GM19043 (cell line): ENCODE measurements around the gene PLEKHG5.

ENCODE experiments used
- ATAC-seq: cut with Tn5 transposase; IDR thresholded peaks from one replicate; pipeline ENCODE4 v1.9.1; 2021; ENCODE audit warnings: low read depth; ENCODE audit not compliant: unreplicated experiment

PLEKHG5 gene

DNA sequence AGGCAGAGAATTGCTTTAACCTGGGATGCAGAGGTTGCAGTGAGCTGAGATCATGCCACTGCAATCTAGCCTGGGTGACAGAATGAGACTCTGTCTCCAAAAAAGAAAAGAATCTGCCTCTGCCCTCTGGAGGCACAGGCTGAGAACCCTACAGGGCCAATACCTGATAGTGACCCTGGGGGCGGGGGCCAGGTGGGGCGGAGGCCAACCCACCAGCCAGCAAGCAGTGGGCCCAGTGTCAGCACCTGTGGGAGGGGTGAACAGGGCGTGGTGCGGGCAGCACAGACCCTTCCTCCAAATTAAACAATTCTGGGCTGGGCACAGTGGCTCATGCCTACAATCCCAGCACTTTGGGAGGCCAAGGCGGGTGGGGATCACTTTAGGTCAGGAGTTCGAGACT is 19.0 kb upstream of the PLEKHG5 start:
- ATAC-seq: no peak

DNA sequence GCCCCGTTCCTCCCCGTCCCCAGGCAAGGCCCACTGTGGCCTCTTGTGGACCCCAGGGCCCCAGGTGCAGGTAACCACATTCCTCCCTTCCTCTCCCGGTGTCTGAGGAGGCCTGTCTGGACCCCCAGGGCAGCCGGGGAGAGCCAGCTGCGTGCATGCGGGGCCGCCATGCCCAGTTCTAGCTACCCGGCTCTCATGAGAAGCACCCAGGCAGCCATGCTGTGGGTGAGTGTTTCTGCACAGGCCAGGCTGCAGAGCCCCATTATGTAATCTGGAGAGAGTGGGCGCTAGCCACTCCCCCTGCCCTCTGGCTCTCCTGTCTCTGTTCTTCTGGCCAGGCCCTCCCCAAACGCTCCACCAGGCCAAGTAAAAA is 18.4 kb upstream of the PLEKHG5 start:
- ATAC-seq: no peak

- ATAC-seq: no peak
Measured at GRCh38 chr1:6509220-6509918, 17.9 kb upstream of the PLEKHG5 start.

DNA sequence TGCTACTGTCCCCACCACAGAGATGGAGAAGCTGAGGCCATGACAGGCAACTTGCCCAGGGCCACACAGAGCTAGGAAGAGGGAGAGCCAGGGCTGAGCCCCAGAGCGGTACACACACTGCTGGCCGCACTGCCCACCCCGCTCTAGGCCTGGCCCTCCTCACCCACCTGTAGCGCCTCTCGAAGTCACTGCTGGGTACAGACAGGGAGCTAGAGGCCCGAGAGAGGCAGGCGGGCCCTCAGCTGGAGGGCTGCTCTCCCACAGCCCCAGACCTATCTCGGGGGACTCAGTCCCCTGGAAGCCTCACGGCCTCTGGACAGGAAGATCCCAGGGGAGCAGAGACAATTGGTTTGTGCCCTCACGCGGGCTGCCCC is 17.3 kb upstream of the PLEKHG5 start:
- ATAC-seq: no peak

DNA sequence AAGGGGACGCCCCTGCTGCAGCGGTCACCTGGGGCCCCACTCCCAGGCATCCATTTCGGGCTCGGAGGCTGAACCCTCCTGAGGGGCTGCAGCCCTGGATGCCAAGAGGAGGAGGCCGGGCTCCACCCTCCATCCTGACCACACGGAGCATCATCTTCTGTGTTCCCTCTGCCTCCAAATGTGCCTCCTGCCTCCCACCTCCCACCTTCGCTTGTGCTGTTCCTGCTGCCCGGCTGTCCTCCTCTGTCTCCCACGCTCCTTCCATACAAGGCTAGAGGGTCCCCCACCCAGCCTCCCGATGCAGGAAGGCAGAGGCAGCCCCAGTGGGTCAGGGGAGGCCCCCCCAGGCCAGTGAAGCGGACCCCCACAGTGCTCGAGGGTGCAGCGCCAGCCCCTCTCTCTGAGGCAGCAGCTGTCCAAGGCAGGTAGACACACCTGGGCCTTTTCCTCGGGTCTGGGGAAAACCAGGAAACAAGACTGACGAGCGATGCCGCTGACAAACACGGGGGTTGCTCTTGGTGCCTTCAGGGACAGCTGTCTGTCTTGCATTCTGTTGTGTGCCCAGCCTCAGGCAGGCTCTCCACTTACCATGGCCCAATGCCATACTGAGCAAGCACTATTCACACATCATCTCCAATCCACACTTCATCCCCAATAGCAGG is 16.8 kb upstream of the PLEKHG5 start:
- ATAC-seq: no peak

- ATAC-seq: no peak
Measured at GRCh38 chr1:6507461-6507911, 16.0 kb upstream of the PLEKHG5 start.

- no peak for ATAC-seq
Measured at GRCh38 chr1:6507037-6507428, 15.6 kb upstream of the PLEKHG5 start.

DNA sequence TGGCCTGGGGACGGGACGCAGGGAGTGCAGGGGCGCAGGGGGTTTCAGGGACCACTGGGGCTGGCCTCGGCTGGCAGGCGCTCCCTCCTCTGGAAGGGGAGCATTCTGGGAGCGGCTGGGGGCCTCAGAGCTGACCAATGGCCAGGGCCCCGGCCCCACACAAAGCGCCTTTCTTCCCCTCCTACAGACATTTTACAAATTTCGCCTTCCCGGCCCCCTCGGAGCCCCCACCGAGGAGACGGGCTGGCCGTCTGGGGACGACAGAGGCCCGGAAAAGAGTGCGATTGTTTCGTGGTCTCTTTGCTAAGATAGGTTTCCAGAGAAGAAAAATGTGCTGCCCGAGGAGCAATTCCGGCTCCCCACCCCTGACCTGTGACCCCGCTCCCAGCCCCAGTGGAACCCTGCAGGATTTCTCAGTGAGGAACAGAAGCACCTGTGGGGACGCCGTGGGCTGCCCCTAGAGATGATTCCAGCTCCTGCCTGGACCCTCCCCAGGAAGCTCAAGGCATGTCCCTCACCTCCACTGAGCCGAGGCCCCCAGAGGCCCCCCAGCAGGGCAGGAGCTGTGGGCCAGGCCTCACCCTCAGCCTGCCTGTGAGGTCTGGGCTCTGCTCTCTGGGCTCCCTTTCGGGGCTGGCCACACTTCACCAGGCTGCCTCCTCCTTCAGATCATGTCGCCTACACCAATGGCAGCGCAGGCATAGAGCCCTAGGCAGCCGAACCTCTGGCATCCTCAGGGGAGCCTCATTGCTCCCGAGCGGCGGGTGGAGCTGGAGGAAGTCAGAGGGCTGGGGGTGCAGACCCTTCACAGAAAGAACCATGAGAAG is 15.0 kb upstream of the PLEKHG5 start:
- ATAC-seq: no peak

DNA sequence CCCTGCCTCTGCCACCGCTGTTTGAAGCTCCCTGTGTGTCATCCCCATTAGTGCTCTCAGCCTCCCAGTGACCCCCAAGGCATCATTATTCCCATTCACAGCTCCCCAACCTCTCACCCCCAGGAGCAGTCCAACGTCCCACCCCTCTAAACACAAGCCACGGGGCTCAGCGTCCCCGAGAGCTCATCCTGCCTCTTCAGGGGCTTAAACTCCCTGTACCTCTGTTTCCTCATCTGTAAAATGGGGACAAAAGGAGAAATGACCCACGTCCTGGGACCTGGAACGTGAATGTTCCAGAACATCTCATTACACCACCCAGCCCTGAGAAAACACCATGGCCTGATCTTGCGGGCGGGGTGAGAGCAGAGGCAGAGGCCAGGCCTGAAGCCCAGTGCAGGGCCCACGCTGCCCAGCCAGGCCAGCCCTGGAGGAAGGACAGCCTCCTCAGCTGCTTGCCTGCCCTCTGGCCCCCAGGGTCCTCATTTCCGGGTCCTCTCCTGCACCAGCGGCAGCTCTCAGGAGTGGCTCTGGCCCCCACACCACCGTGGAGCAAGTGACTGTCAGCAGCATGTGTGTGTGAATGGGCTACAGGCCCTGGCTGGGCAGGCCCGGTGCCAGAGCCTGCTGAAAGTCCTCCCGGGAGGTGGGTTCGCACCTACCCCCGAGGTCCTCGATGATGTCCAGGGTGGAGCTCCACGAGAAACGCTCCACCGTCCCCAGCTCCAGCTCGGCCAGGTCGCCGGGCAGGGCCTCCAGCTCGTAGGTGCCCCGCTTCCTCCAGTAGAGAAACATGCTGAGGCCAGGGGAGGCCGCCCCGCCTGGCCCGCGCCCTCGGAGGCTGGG is 14.1 kb upstream of the PLEKHG5 start:
- ATAC-seq: no peak

DNA sequence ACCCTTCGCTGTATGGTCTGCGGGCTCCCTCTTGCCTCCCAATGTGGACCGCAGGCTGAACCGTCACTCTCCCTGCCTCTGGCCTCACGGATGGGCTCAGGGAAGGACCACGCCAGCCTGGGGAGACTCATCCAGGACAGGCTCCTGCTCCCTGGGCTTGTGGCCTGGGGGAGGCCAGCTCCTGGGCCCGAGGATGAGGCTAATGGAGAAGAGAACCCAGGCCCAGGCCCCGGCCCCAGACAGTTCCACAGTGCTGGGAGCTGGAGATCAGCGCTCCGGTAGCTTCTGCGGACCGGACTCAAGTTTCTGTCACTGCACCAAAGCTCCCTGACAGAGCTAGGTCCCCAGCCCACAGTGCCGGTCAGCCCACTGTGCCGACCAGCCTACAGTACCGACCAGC is 13.4 kb upstream of the PLEKHG5 start:
- no peak for ATAC-seq

- ATAC-seq: no peak
Measured at GRCh38 chr1:6503884-6504602, 12.6 kb upstream of the PLEKHG5 start.

- no peak for ATAC-seq
Measured at GRCh38 chr1:6502000-6502891, 10.8 kb upstream of the PLEKHG5 start.

- ATAC-seq: no peak
Measured at GRCh38 chr1:6501279-6501813, 9.9 kb upstream of the PLEKHG5 start.

DNA sequence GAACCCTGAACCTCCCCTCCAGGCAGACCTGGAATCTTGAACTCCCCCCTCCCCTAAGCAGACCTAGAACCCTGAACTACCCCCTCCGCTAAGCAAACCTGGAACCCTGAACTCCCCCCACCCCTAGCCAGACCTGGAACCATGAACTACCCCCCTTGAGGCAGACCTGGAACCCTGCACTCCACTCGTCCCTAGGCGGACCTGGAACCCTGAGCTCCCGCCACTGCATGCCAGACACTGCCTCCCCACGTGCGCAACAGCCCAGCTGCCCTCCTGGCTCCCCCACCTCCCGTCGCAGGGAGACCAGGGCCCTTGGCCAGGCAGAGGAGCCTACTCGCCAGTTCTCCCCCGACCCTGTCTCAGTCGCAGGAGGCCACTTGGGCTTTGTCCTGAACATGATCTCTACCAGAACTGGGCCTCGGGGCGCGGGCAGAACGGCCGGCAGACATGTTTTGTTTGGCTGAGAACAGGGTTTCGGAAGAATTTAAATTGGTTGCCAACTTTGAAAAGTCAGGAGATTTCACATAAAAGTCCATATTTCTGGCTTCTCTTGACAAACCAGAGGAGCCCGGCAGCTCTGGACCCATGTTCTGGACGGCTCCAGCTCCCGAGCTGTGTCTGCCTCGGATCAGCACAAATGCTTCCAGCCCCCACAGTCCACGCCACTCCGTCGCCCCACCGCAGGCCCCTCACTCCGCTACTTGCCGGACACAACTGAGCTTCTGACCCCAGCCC is 9.2 kb upstream of the PLEKHG5 start:
- no peak for ATAC-seq

GRCh38 chr1:6499296-6499695 is 7.8 kb upstream of the PLEKHG5 start:
- no peak for ATAC-seq

DNA sequence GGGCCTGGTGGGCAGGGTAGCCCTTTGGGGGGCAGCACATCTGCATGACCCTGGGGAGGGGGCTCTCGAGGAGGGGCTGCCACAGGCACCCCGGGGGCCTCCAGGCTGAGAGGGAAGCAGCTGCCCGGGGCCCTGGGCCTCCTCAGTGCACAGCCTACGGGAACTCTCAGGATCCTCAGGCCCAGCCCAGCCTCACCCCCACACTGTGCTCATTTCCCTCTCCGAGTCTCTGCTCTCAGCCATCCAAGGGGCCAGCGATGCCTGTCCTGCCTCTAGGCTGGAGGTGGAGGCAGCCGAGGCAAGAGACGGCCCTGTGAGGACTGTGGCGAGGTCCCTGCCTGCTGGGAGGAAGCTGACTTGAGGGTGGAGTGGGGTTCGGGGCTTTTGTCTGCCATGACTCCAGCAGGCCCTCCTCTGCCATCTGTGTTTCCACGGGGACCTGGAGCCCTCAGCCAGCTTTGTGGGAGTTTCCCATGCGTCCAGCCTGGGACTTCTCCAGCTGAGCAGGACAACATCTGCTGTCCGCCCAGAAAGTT is 7.2 kb upstream of the PLEKHG5 start:
- ATAC-seq: no peak

DNA sequence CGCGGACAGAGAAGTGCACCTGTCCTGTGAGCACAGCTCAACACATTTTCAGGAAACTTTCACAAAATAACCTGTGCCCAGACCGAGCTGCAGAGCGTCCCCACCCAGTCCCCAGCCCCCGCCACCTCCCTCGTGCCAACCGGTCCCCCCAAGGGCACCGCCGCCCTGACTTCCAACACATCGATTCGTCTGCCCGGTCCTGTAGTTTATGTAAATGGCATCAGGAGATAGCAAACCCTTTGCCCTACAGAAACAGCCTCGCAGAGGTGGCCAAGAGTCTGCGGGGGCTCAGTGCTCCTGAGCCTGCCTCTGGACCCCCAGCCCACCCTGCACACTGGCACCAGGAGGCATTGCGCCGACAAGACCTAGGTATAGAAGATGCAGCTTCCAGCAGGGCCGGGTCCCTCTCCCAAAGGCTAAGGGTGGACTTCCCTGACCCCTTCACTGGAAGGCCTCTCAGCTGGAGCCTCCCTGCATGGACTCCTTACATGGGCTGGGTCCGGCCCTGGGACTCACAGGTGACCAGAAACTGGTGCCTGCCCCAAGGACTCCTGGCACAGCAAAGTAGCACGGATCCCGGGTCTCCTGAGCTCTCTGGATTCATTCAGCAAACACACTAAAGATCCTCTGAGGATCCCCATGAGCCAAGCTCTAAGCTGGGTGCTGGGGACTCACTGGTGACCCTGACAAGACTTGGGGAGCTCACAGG is 6.6 kb upstream of the PLEKHG5 start:
- no peak for ATAC-seq
